Glutamatergic neuron (in vitro differentiated cells): ENCODE results near the gene LCAT. TPM values are rescaled to one million over a fixed set of nuclear protein-coding genes. Genes with fewer than 3 reads are reported as not detected.

Experiments used
- DNase-seq: peaks from one replicate; pipeline ENCODE4 v3.0.0; 2022
- H3K27ac Mint-ChIP-seq: one replicate; pipeline ENCODE4 v1.8.0; 2020; ENCODE audit warnings: mild to moderate bottlenecking, mixed read lengths, inconsistent platforms; ENCODE audit not compliant: unreplicated experiment
- H3K27me3 Mint-ChIP-seq: one replicate; pipeline ENCODE4 v1.8.0; 2020; ENCODE audit warnings: mild to moderate bottlenecking, moderate library complexity, mixed read lengths, inconsistent platforms; ENCODE audit not compliant: unreplicated experiment
- H3K36me3 Mint-ChIP-seq: one replicate; pipeline ENCODE4 v1.8.0; 2020; ENCODE audit warnings: mild to moderate bottlenecking, mixed read lengths, inconsistent platforms; ENCODE audit not compliant: unreplicated experiment
- H3K4me1 Mint-ChIP-seq: one replicate; pipeline ENCODE4 v1.8.0; 2020; ENCODE audit warnings: mild to moderate bottlenecking, low read depth, mixed read lengths, inconsistent platforms; ENCODE audit not compliant: unreplicated experiment
- H3K4me3 Mint-ChIP-seq: one replicate; pipeline ENCODE4 v1.8.0; 2020; ENCODE audit warnings: mild to moderate bottlenecking, mixed read lengths, inconsistent platforms; ENCODE audit not compliant: unreplicated experiment
- H3K9me3 Mint-ChIP-seq: one replicate; pipeline ENCODE4 v1.8.0; 2020; ENCODE audit warnings: mild to moderate bottlenecking, moderate library complexity, mixed read lengths, inconsistent platforms; ENCODE audit not compliant: unreplicated experiment
- CTCF ChIP-seq: fragments of 200-600 bp; sonication (generic); IDR thresholded peaks from one replicate; pipeline ENCODE4 v1.5.0; 2021; ENCODE audit not compliant: partially characterized antibody, unreplicated experiment
- total RNA-seq: library from RNA; stranded (reverse); fragmentation: NEBNext Ultra II Directional; extraction: Animal tissue kit (Norgen Biotek cat#: 25700); gene quantifications from one replicate; pipeline ENCODE4 v1.2.1, GENCODE V29; 2021; ENCODE audit not compliant: unreplicated experiment

Gene LCAT
- total RNA-seq, 1 donor from 2014 or later: 8.7 TPM

DNA sequence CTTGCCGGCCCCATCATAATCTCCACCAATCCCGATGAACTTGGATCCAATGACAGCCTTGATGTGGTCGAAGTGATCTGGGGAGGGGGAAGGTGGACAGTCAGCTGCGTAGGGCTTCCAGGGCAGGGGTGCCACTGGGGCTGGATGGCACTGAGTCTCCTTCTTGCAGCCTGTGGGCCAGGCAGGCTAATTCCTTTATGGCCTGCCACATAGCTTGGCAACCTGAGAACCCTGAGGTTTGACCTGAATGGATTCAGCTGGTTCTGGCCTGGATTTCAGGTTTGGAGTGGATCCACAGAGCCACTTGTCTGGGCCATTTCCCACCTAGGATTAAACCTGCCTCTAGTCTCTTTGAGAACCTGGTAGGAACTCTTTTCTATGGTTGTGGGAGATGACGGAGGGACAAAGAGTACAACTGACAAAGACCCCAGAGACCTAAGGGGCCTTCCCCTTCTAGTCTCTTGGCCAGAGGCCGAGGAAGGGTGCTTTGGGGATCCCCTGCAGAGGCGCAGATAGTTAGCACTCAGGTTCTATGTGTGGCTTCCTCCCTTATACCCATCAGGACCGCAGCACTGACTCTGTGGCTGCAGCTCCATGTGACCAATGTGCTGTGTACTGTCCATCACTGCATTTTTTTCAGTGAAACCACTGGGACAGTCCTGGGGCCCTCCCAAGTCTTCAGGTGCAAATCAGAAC lies 45.5 kb upstream of the LCAT start:
- Mint-ChIP-seq H3K4me1 (peaks cover 2% of the 10 kb centered on the region), H3K4me3 (no peak overlapping the region), H3K9me3 (peaks cover 7% of the 10 kb centered on the region), H3K27me3 (peaks cover 6% of the 10 kb centered on the region), H3K36me3 (no peaks in the 10 kb centered on the region), H3K27ac (no peak overlapping the region)
- no peak for DNase-seq
- no peak for TF ChIP-seq CTCF

DNA sequence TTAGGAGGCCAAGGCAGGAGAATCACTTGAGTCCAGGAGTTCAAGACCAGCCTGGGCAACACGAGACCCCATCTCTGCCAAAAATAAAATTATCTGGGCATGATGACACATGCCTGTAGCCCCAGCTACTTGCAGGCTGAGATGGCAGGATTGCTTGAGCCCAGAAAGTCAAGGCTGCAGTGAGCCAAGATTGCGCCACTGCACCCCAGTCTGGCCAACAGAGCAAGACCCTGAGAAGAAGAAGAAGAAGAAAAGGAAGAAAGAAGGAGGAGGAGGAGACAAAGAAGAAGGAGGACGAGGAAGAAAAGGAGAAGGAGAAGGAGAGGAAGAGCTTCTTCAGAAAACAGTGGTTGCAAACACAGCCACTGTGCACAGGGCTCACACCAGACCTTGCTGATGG lies 44.8 kb upstream of the LCAT start:
- peaks cover 2% of the 10 kb centered on the region for H3K4me1 Mint-ChIP-seq
- no peak overlapping the region for H3K27ac Mint-ChIP-seq
- DNase-seq: no peak
- H3K4me3 Mint-ChIP-seq: no peak overlapping the region
- peaks cover 7% of the 10 kb centered on the region for H3K9me3 Mint-ChIP-seq
- H3K36me3 Mint-ChIP-seq: no peaks in the 10 kb centered on the region
- TF ChIP-seq CTCF: no peak
- peaks cover 6% of the 10 kb centered on the region for H3K27me3 Mint-ChIP-seq

DNA sequence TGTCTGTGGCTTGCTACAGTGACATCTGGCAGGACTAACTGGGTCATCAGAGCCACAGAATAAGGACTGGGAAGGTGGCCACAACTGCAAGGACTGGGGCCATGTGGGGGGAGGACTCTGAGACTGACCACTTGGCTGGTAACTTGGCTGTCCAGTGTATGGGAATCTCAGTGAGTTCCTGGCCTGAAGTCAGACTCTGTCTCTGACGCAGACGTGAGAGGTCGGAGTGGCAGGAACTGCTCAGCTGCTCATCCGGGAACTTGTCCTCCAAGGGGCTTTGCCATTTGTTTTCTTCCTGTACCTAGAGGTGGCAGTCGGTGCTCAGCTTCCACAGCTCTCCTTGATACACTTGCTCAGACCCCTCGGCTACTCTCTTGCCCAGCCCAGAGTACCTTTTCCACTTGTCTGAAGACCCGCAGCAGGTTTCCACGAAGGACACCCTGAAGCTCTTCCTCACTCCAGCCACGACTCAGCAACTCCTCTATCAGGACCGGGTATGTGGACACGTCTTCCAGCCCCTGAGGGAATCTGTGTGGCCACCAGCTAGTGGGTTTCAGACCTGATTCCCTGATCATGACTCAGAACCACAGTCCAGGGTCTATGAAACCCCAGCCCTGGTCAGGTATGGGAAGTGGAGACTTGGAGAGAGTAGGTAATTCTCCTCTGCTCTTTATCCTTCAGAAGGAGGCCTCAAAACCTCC lies 43.7 kb upstream of the LCAT start:
- Mint-ChIP-seq H3K9me3 (peaks cover 11% of the 10 kb centered on the region), H3K27ac (no peak overlapping the region), H3K36me3 (peaks cover 5% of the 10 kb centered on the region), H3K4me3 (no peak overlapping the region), H3K4me1 (peaks cover 2% of the 10 kb centered on the region), H3K27me3 (peaks cover 6% of the 10 kb centered on the region)
- no peak for DNase-seq
- no peak for TF ChIP-seq CTCF

DNA sequence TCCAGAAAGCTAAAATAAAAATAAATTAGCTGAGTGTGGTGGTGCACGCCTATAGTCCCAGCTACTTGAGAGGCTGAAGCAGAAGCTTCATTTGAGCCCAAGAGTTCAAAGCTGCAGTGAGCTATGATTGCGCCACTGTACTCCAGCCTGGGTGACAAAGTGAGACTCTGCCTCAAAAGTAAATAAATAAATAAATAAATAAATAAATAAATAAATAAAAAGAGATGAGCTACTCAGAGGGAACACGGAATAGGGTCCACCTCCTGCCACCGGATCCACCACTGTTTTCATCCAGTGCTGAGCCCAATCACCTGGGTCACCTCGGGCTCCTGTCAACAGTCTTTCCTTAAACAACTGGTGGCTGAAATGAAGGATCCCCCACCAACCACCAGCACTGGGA lies 43.0 kb upstream of the LCAT start:
- Mint-ChIP-seq H3K9me3 (peaks cover 11% of the 10 kb centered on the region), H3K4me1 (peaks cover 2% of the 10 kb centered on the region), H3K27ac (no peak overlapping the region), H3K4me3 (no peak overlapping the region), H3K36me3 (peaks cover 5% of the 10 kb centered on the region), H3K27me3 (peaks cover 6% of the 10 kb centered on the region)
- no peak for TF ChIP-seq CTCF
- no peak for DNase-seq
